Measurements from ENCODE around the gene CRELD2.

The CRELD2 gene

GRCh38 chr22:49913026-49913425, 5.4 kb upstream of the CRELD2 start:
- DNase-seq (ENCODE audit: low spot score), result no peak

GRCh38 chr22:49913446-49913845, 5.0 kb upstream of the CRELD2 start:
- DNase-seq (ENCODE audit: low spot score), result no peak

- no peak for DNase-seq (ENCODE audit: low spot score)
Observed at GRCh38 chr22:49914256-49914655, 4.2 kb upstream of the CRELD2 start.

- DNase-seq (ENCODE audit: low spot score), result no peak
Observed at GRCh38 chr22:49915610-49916009, 2.8 kb upstream of the CRELD2 start.

GRCh38 chr22:49916831-49917230, 1.6 kb upstream of the CRELD2 start:
- DNase-seq (ENCODE audit: low spot score), result no peak

- DNase-seq (ENCODE audit: low spot score), result no peak
Observed at GRCh38 chr22:49918911-49919881, 762 bp downstream of the CRELD2 start.

GRCh38 chr22:49920859-49921258, 2.4 kb downstream of the CRELD2 start:
- DNase-seq (ENCODE audit: low spot score), result no peak

- no peak for DNase-seq (ENCODE audit: low spot score)
Observed at GRCh38 chr22:49921508-49922278, 3.3 kb downstream of the CRELD2 start.

- no peak for DNase-seq (ENCODE audit: low spot score)
Observed at GRCh38 chr22:49922484-49922883, 4.0 kb downstream of the CRELD2 start.

GRCh38 chr22:49922926-49923325, 4.5 kb downstream of the CRELD2 start:
- no peak for DNase-seq (ENCODE audit: low spot score)

GRCh38 chr22:49923445-49923844, 5.0 kb downstream of the CRELD2 start:
- no peak for DNase-seq (ENCODE audit: low spot score)

- DNase-seq (ENCODE audit: low spot score), result no peak
Observed at GRCh38 chr22:49924113-49924833, 5.8 kb downstream of the CRELD2 start.

- DNase-seq (ENCODE audit: low spot score), result no peak
Observed at GRCh38 chr22:49925525-49926128, 7.2 kb downstream of the CRELD2 start.

GRCh38 chr22:49926916-49927315, 8.5 kb downstream of the CRELD2 start:
- DNase-seq (ENCODE audit: low spot score), result no peak

- no peak for DNase-seq (ENCODE audit: low spot score)
Observed at GRCh38 chr22:49927483-49928184, 9.2 kb downstream of the CRELD2 start.

GRCh38 chr22:49928185-49928495, 9.7 kb downstream of the CRELD2 start:
- no peak for DNase-seq (ENCODE audit: low spot score)

- no peak for DNase-seq (ENCODE audit: low spot score)
Observed at GRCh38 chr22:49928555-49929210, 10.2 kb downstream of the CRELD2 start.

GRCh38 chr22:49929211-49929979, 11.0 kb downstream of the CRELD2 start:
- DNase-seq (ENCODE audit: low spot score), result no peak

- DNase-seq (ENCODE audit: low spot score), result no peak
Observed at GRCh38 chr22:49929994-49930575, 11.7 kb downstream of the CRELD2 start.
